Stimulated activated CD8-positive, alpha-beta memory T cell treated with anti-CD3 and anti-CD28 coated beads, Interleukin-12 subunit alpha, Interleukin-12 subunit beta, amount 100 ng/mL, for 24 hours (primary cell): Measurements from ENCODE around the gene B4GALNT4.
"Not testable (repeated sequence)": the region's sequence is repeated elsewhere in the genome, so short reads cannot be mapped to it uniquely, and the experiment has no call there.

ENCODE experiments used
- DNase-seq: peaks from one replicate; pipeline ENCODE4 v3.0.0-alpha.2; 2020; ENCODE audit errors: extremely low read depth

B4GALNT4 gene

GRCh38 chr11:335779-336658, 33.3 kb upstream of the B4GALNT4 start:
- DNase-seq: no peak

- no peak for DNase-seq
Observed at GRCh38 chr11:336659-337198, 32.6 kb upstream of the B4GALNT4 start.

- no peak for DNase-seq
Observed at GRCh38 chr11:337711-338110, 31.6 kb upstream of the B4GALNT4 start.

- DNase-seq: no peak
Observed at GRCh38 chr11:339963-340362, 29.3 kb upstream of the B4GALNT4 start.

GRCh38 chr11:340539-341512, 28.5 kb upstream of the B4GALNT4 start:
- no peak for DNase-seq

GRCh38 chr11:342328-342727, 27.0 kb upstream of the B4GALNT4 start:
- no peak for DNase-seq

- no peak for DNase-seq
Observed at GRCh38 chr11:344836-345578, 24.3 kb upstream of the B4GALNT4 start.

- DNase-seq: no peak
Observed at GRCh38 chr11:346529-346928, 22.8 kb upstream of the B4GALNT4 start.

GRCh38 chr11:349270-349954, 19.9 kb upstream of the B4GALNT4 start:
- not testable (repeated sequence) for DNase-seq

GRCh38 chr11:350033-350722, 19.1 kb upstream of the B4GALNT4 start:
- not testable (repeated sequence) for DNase-seq

GRCh38 chr11:350723-351255, 18.5 kb upstream of the B4GALNT4 start:
- DNase-seq: no peak

GRCh38 chr11:351411-351810, 17.9 kb upstream of the B4GALNT4 start:
- no peak for DNase-seq

GRCh38 chr11:352456-353031, 16.8 kb upstream of the B4GALNT4 start:
- no peak for DNase-seq

- no peak for DNase-seq
Observed at GRCh38 chr11:353179-353873, 16.0 kb upstream of the B4GALNT4 start.

GRCh38 chr11:355581-356458, 13.5 kb upstream of the B4GALNT4 start:
- peak; percentile 70 for DNase-seq

GRCh38 chr11:356610-357009, 12.7 kb upstream of the B4GALNT4 start:
- no peak for DNase-seq

- DNase-seq: no peak
Observed at GRCh38 chr11:357582-357981, 11.7 kb upstream of the B4GALNT4 start.
